ENCODE data around the gene ATAD5.

ATAD5 gene

GRCh38 chr17:30854146-30854545, 22.4 kb downstream of the ATAD5 start:
- TF ChIP-seq CTCF (IDR thresholded peaks at IDR 0.05; ENCODE audit: low read depth, low read length) = no peak
- no peak overlapping the region for H3K4me3 ChIP-seq (ENCODE audit: low read depth, low read length)

GRCh38 chr17:30858556-30859250, 26.9 kb downstream of the ATAD5 start:
- H3K4me3 ChIP-seq (ENCODE audit: low read depth, low read length) = no peak overlapping the region
- TF ChIP-seq CTCF (IDR thresholded peaks at IDR 0.05; ENCODE audit: low read depth, low read length) = no peak

GRCh38 chr17:30864636-30865035, 32.9 kb downstream of the ATAD5 start:
- H3K4me3 ChIP-seq (ENCODE audit: low read depth, low read length) = no peak overlapping the region
- no peak for TF ChIP-seq CTCF (IDR thresholded peaks at IDR 0.05; ENCODE audit: low read depth, low read length)

- no peak overlapping the region for H3K4me3 ChIP-seq (ENCODE audit: low read depth, low read length)
- no peak for TF ChIP-seq CTCF (IDR thresholded peaks at IDR 0.05; ENCODE audit: low read depth, low read length)
Measured at GRCh38 chr17:30869005-30869404, 37.2 kb downstream of the ATAD5 start.

GRCh38 chr17:30886187-30886586, 54.4 kb downstream of the ATAD5 start:
- TF ChIP-seq CTCF (IDR thresholded peaks at IDR 0.05; ENCODE audit: low read depth, low read length) = no peak
- H3K4me3 ChIP-seq (ENCODE audit: low read depth, low read length) = no peak overlapping the region

- H3K4me3 ChIP-seq (ENCODE audit: low read depth, low read length) = no peak overlapping the region
- no peak for TF ChIP-seq CTCF (IDR thresholded peaks at IDR 0.05; ENCODE audit: low read depth, low read length)
Measured at GRCh38 chr17:30894236-30894635, 62.5 kb downstream of the ATAD5 start.

- no peak overlapping the region for H3K4me3 ChIP-seq (ENCODE audit: low read depth, low read length)
- TF ChIP-seq CTCF (IDR thresholded peaks at IDR 0.05; ENCODE audit: low read depth, low read length) = no peak
Measured at GRCh38 chr17:30897311-30897710, 65.5 kb downstream of the ATAD5 start.
